ENCODE measurements around the gene TNFRSF4. TPM values are rescaled to one million over a fixed set of nuclear protein-coding genes. Genes with fewer than 3 reads are reported as not detected.

Gene TNFRSF4
- total and polyA plus RNA-seq, 2 of the 8 experiments (the other 6 are each of a cell fraction or from before 2014, with no cell fraction given) = 0.06 TPM; not detected in 1

DNA sequence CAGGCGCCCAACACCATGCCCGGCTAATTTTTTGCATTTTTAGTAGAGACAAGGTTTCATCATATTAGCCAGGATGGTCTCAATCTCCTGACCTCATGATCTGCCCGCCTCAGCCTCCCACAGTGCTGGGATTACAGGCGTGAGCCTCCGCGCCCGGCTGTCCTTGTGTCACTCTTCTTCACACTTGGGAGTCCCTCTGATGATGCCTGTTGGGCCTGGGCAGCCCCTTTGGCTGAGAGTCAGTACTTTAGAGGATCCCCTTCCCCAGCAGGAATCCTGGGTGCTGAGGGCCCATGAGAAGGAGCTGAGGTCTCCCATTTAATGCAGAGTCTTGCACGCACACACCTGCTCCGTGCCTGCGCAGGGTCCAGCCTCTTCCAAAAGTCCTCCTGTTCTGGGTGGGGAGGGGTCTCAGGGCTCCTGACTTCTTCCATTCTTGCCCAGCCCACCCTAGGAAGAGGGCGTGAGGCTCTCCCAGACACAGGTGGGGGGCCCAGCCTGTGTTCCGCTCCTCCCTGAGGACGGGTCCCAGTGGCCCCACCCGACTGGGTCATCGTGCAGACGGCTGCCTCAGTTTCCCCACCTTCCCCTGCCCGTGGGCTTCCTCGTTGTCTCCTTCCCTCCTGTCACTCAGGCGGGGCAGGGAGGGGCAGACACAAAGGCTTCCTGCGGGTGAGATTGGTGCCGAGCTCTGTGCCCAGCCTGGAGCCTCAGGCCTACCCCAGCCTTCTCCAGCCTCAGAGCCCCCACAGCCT lies 36.3 kb downstream of the TNFRSF4 start:
- Histone ChIP-seq H2BK5ac (ENCODE audit: low read depth, low read length) (no peak overlapping the region), H3K79me2 (ENCODE audit: control insufficient read depth in 1 of 2, insufficient read depth in 2 of 2, low read length in 2 of 2) (no peaks in the 10 kb centered on the region), H3K14ac (ENCODE audit: insufficient read length) (no peak overlapping the region), H3K18ac (ENCODE audit: extremely low read depth, low read length) (no peak overlapping the region), H2AK5ac (ENCODE audit: low read depth, low read length) (0 out of 2 replicates have a peak overlapping the region, but pooled peaks have one; percentile 24), H2AFZ (ENCODE audit: low read length) (no peak overlapping the region), H4K20me1 (replicated peaks in 1 of 2; ENCODE audit: control insufficient read depth in 1 of 2, insufficient read depth in 2 of 2, low read length in 2 of 2) (peaks cover 0 to 4% of the 10 kb centered on the region in 2 experiments), H3K23me2 (ENCODE audit: low read depth, low read length) (peaks cover 3% of the 10 kb centered on the region; the same call in 1 of the 2 replicates), H4K91ac (replicated peaks; ENCODE audit: insufficient read length, low read length) (peak overlapping the region; percentile 73), H3K9me3 (ENCODE audit: insufficient read depth in 2 of 2, low read depth in 1 of 2, low read length in 1 of 2) (peaks cover 4 to 5% of the 10 kb centered on the region in 2 experiments; a peak in 1 of 4 replicates), H2BK120ac (replicated peaks; ENCODE audit: low read depth, low read length) (no peak overlapping the region), H3K9ac (replicated peaks in 1 of 4; ENCODE audit: extremely low read depth in 1 of 4, low read depth in 3 of 4, low read length in 3 of 4) (no peak overlapping the region), H3K79me1 (ENCODE audit: low read depth, low read length) (no peaks in the 10 kb centered on the region), H2BK20ac (ENCODE audit: low read length) (no peak overlapping the region), H3K4me1 (replicated peaks in 1 of 4; ENCODE audit: control insufficient read depth in 3 of 4, insufficient read depth in 4 of 4, low read length in 3 of 4) (peaks cover 4 to 22% (median 18%) of the 10 kb centered on the region in 4 experiments), H3K56ac (replicated peaks; ENCODE audit: insufficient read length, low read depth, low read length) (no peak overlapping the region), H3K4me2 (ENCODE audit: insufficient read depth in 1 of 2, low read depth in 2 of 2, low read length in 2 of 2) (peak overlapping the region in 1 of 2 experiments; percentile 50; a peak in 1 of 4 replicates), H4K8ac (ENCODE audit: extremely low read depth, insufficient read depth, low read length) (no peak overlapping the region), H3K4me3 (ENCODE audit: extremely low read depth in 1 of 4, insufficient read depth in 2 of 4, low read depth in 3 of 4, low read length in 4 of 4) (no peak overlapping the region), H3K36me3 (ENCODE audit: control insufficient read depth in 2 of 4, insufficient read depth in 4 of 4, low read length in 3 of 4) (no peaks in the 10 kb centered on the region), H3K27me3 (replicated peaks in 1 of 4; ENCODE audit: control insufficient read depth in 3 of 4, extremely low read depth in 1 of 4, insufficient read depth in 3 of 4, low read length in 3 of 4) (peaks cover 0 to 10% (median 6%) of the 10 kb centered on the region in 4 experiments; a peak in 4 of 7 replicates), H3K23ac (ENCODE audit: insufficient read length) (no peak overlapping the region), H3K27ac (ENCODE audit: low read depth, low read length) (no peak overlapping the region), H2BK12ac (ENCODE audit: low read depth, low read length) (no peak overlapping the region), H3K4ac (replicated peaks; ENCODE audit: insufficient read length, low read depth, low read length) (no peak overlapping the region), H2BK15ac (ENCODE audit: low read length) (no peak overlapping the region), H4K5ac (ENCODE audit: insufficient read length, low read depth, low read length) (no peak overlapping the region)
- POLR2A ChIA-PET (ENCODE audit: partially characterized antibody) = no interaction called here
- FAIRE-seq = no peak
- DNase-seq (ENCODE audit: low read depth in 1 of 2, low spot score in 2 of 2) = no peak
- CTCF ChIA-PET (ENCODE audit: partially characterized antibody) = interaction anchor here (0.9 to 2.0 kb wide), 3 partner anchors 10 to 52 kb away, joined by 3 to 5 read pairs (median 5); no protein-coding TSS in a partner anchor
- 90% methylated on average over 16 of the region's 21 CpGs; no CpG with 5 or more reads in 1 of the 2 experiments for WGBS, 2 experiments (ENCODE audit: extremely low coverage in 1 of 2, insufficient coverage in 1 of 2, insufficient read length in 1 of 2, insufficient replicate concordance in 2 of 2, low coverage in 1 of 2, low lambda C conversion rate in 2 of 2, missing lambda C conversion rate in 1 of 2)
- TF ChIP-seq NANOG (IDR thresholded peaks at IDR 0.05; ENCODE audit: insufficient read depth, low read depth, low read length, poor library complexity, severe bottlenecking) (no peak), KDM4A (IDR thresholded peaks at IDR 0.05; ENCODE audit: low read depth, low read length, severe bottlenecking) (no peak), FOSL1 (IDR thresholded peaks at IDR 0.05; ENCODE audit: insufficient read depth, low read depth, low read length) (no peak), TEAD4 (IDR thresholded peaks at IDR 0.05; ENCODE audit: low read depth, low read length) (no peak), EZH2 (IDR thresholded peaks at IDR 0.05; ENCODE audit: low read depth, low read length, severe bottlenecking) (no peak), RAD21 (IDR thresholded peaks at IDR 0.05 in 1 of 2, conservative IDR thresholded peaks at IDR 0.05 in 1 of 2; ENCODE audit: low read depth in 2 of 2, low read length in 2 of 2) (no peak), POLR2A (IDR thresholded peaks at IDR 0.05; ENCODE audit: control extremely low read depth in 1 of 2, low read depth in 2 of 2, low read length in 2 of 2) (no peak), HDAC2 (IDR thresholded peaks at IDR 0.05; ENCODE audit: borderline replicate concordance in 1 of 2, low read depth in 2 of 2, low read length in 2 of 2) (no peak), BRCA1 (IDR thresholded peaks at IDR 0.05; ENCODE audit: low read depth, low read length) (no peak), TBP (IDR thresholded peaks at IDR 0.05; ENCODE audit: low read depth, low read length) (no peak)
- TF ChIP-seq, protein P1, sequence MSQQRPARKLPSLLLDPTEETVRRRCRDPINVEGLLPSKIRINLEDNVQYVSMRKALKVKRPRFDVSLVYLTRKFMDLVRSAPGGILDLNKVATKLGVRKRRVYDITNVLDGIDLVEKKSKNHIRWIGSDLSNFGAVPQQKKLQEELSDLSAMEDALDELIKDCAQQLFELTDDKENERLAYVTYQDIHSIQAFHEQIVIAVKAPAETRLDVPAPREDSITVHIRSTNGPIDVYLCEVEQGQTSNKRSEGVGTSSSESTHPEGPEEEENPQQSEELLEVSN (IDR thresholded peaks at IDR 0.05) = no peak
